Transverse colon (tissue), 4 donors: Measurements from ENCODE around the gene TNS3. TPM values are rescaled to one million over a fixed set of nuclear protein-coding genes. Genes with fewer than 3 reads are reported as not detected.

Experiments
- DNase-seq: peaks from one replicate; pipeline ENCODE4 v3.0.0-alpha.2; 2019
- H3K27ac ChIP-seq, 4 donors: fragments of 200-600 bp; sonication (generic); 2 replicates each; pipeline ENCODE4 v1.5.1; 2016 to 2018; ENCODE audit warnings: inconsistent platforms in 4 of 4
- H3K27me3 ChIP-seq: fragments of 200-600 bp; sonication (generic); 2 replicates; pipeline ENCODE4 v1.5.1; 2017; ENCODE audit warnings: inconsistent platforms
- H3K36me3 ChIP-seq, 4 donors: fragments of 200-600 bp; sonication (generic); 2 replicates each; pipeline ENCODE4 v1.5.1; 2017 to 2019; ENCODE audit warnings: inconsistent platforms in 4 of 4
- H3K4me1 ChIP-seq, 4 donors: fragments of 200-600 bp; sonication (generic); 2 replicates each; pipeline ENCODE4 v1.5.1; 2017 to 2020; ENCODE audit warnings: inconsistent platforms in 4 of 4
- H3K4me3 ChIP-seq, 4 donors: fragments of 200-600 bp; sonication (generic); 1 replicate in 1 of 4; 2 replicates in 3 of 4; pipeline versions ENCODE4 v1.5.1 to v1.6.1; 2017 to 2019; ENCODE audit warnings: inconsistent platforms in 4 of 4
- H3K9me3 ChIP-seq, 2 donors: fragments of 200-600 bp; sonication (generic); 2 replicates each; pipeline ENCODE4 v1.5.1; 2017 to 2019; ENCODE audit warnings: inconsistent platforms in 2 of 2
- CTCF ChIP-seq, 5 experiments: fragments of 200-600 bp in 3 of 5; fragments of 450-650 bp in 2 of 5; sonication (generic) in 3 of 5; IDR thresholded peaks; 1 replicate in 2 of 5; 2 replicates in 3 of 5; pipeline ENCODE4 v1.5.1; 2016 to 2017; ENCODE audit warnings: antibody characterized with exemption in 5 of 5, inconsistent platforms in 3 of 5, mild to moderate bottlenecking in 2 of 5, moderate library complexity in 1 of 5
- EP300 ChIP-seq: sonication (generic); formaldehyde crosslinking; IDR thresholded peaks from one replicate; pipeline ENCODE4 v1.6.1; 2017; ENCODE audit warnings: antibody characterized with exemption, low read depth
- POLR2A ChIP-seq: fragments of 450-650 bp; IDR thresholded peaks from one replicate; pipeline ENCODE4 v1.6.1; 2016; ENCODE audit warnings: antibody characterized with exemption, mild to moderate bottlenecking, moderate library complexity
- POLR2AphosphoS5 ChIP-seq, 3 donors: sonication (generic); formaldehyde crosslinking; IDR thresholded peaks; one replicate each; pipeline ENCODE4 v1.6.1; 2016; ENCODE audit warnings: antibody characterized with exemption in 3 of 3
- WGBS, 2 donors: methylation state at CpG; one replicate each; pipeline ENCODE4 v1.1.5; 2018; ENCODE audit warnings: low coverage in 1 of 2; 5-methylcytosine and 5-hydroxymethylcytosine counted together
- in situ Hi-C, 4 donors: fragments of 200-750 bp; cut with MboI; loops; one replicate each; pipeline versions ENCODE4 v1.15.0 to v1.15.1; 2017; ENCODE audit warnings: low sequenced_read_pairs in 3 of 4, low pct_ligation_motif_present in 1 of 4, low pct_unique_long_range_greater_than_20kb in 1 of 4
- intact Hi-C: fragments of 100-400 bp; cut with DNase I; formaldehyde crosslinking; loops from one replicate; pipeline ENCODE4 v1.15.1; 2023; ENCODE audit warnings: low total_unique reads
- total RNA-seq, 4 donors: library from RNA; depleted of rRNA; stranded (reverse); fragments of >200 nt; gene quantifications; one replicate each; pipeline ENCODE4 v1.1.0, GENCODE V29; 2016

Gene TNS3
- total RNA-seq, 4 donors from 2014 or later, result 58.5 to 104 (median 72.7) TPM

GRCh38 chr7:47236480-47237129 is 345.3 kb downstream of the TNS3 start:
- in situ Hi-C loops (no loop called here), intact Hi-C loops (no loop called here)
- H3K9me3 ChIP-seq, result no peaks in the 10 kb centered on the region
- no peak overlapping the region for H3K27ac ChIP-seq
- no peak overlapping the region for H3K4me3 ChIP-seq
- no peak for DNase-seq
- TF ChIP-seq CTCF (IDR thresholded peaks at IDR 0.05), result no peak
- no peak for TF ChIP-seq POLR2A
- no peak for TF ChIP-seq POLR2AphosphoS5 (IDR thresholded peaks at IDR 0.05)
- TF ChIP-seq EP300, result no peak
- no peaks in the 10 kb centered on the region for H3K36me3 ChIP-seq
- 73 to 79% methylated on average over 3 of the region's 3 CpGs for WGBS, 2 donors
- H3K4me1 ChIP-seq, result no peaks in the 10 kb centered on the region
- no peaks in the 10 kb centered on the region for H3K27me3 ChIP-seq

GRCh38 chr7:47233996-47234395 is 347.9 kb downstream of the TNS3 start:
- no peak overlapping the region for H3K4me3 ChIP-seq
- H3K27ac ChIP-seq, result no peak overlapping the region
- no peak for DNase-seq
- H3K27me3 ChIP-seq, result no peaks in the 10 kb centered on the region
- no peaks in the 10 kb centered on the region for H3K4me1 ChIP-seq
- in situ Hi-C loops, result no loop called here
- TF ChIP-seq POLR2AphosphoS5 (IDR thresholded peaks at IDR 0.05) (no peak), POLR2A (no peak), CTCF (IDR thresholded peaks at IDR 0.05) (no peak), EP300 (no peak)
- 45 to 86% methylated on average over 1 of the region's 1 CpG for WGBS, 2 donors
- intact Hi-C loops, result no loop called here
- H3K36me3 ChIP-seq, result no peaks in the 10 kb centered on the region
- H3K9me3 ChIP-seq, result no peaks in the 10 kb centered on the region

- intact Hi-C loops (no loop called here), in situ Hi-C loops (no loop called here)
- Histone ChIP-seq H3K36me3 (no peaks in the 10 kb centered on the region), H3K9me3 (no peaks in the 10 kb centered on the region), H3K4me3 (no peak overlapping the region), H3K27ac (no peak overlapping the region), H3K4me1 (peaks cover 0 to 3% (median 0%) of the 10 kb centered on the region in 4 donors), H3K27me3 (no peaks in the 10 kb centered on the region)
- TF ChIP-seq CTCF (IDR thresholded peaks at IDR 0.05), result peak in 1 of 5 experiments; percentile 8
- no peak for TF ChIP-seq EP300
- no peak for DNase-seq
- 76 to 80% methylated on average over 3 to 8 of the region's 8 CpGs for WGBS, 2 donors
Observed at GRCh38 chr7:47232751-47233412, 349.0 kb downstream of the TNS3 start.

- no peak for TF ChIP-seq POLR2AphosphoS5 (IDR thresholded peaks at IDR 0.05)
- in situ Hi-C loops, result no loop called here
- peaks cover 0 to 15% (median 4%) of the 10 kb centered on the region in 4 donors for H3K4me1 ChIP-seq
- H3K9me3 ChIP-seq, result no peaks in the 10 kb centered on the region
- no peaks in the 10 kb centered on the region for H3K27me3 ChIP-seq
- no peaks in the 10 kb centered on the region for H3K36me3 ChIP-seq
- intact Hi-C loops, result no loop called here
- no peak overlapping the region for H3K4me3 ChIP-seq
- H3K27ac ChIP-seq, result no peak overlapping the region
- no peak for DNase-seq
- WGBS, 2 donors, result 60 to 82% methylated on average over 1 of the region's 1 CpG
Observed at GRCh38 chr7:47231627-47232026, 350.3 kb downstream of the TNS3 start.
